ENCODE results near the gene RAB6D.

GRCh38 chr2:131408207-131408606 lies 44.2 kb upstream of the RAB6D start:
- TF ChIP-seq, protein P1, sequence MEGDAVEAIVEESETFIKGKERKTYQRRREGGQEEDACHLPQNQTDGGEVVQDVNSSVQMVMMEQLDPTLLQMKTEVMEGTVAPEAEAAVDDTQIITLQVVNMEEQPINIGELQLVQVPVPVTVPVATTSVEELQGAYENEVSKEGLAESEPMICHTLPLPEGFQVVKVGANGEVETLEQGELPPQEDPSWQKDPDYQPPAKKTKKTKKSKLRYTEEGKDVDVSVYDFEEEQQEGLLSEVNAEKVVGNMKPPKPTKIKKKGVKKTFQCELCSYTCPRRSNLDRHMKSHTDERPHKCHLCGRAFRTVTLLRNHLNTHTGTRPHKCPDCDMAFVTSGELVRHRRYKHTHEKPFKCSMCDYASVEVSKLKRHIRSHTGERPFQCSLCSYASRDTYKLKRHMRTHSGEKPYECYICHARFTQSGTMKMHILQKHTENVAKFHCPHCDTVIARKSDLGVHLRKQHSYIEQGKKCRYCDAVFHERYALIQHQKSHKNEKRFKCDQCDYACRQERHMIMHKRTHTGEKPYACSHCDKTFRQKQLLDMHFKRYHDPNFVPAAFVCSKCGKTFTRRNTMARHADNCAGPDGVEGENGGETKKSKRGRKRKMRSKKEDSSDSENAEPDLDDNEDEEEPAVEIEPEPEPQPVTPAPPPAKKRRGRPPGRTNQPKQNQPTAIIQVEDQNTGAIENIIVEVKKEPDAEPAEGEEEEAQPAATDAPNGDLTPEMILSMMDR (IDR thresholded peaks at IDR 0.05), result no peak
- no peak for TF ChIP-seq NR3C1 (CRISPR knock-in tag; conservative IDR thresholded peaks at IDR 0.05; ENCODE audit: low read depth)
